SK-N-SH treated with all-trans-retinoic acid at 6 μM for 48 hours (cell line): ENCODE data around the gene NACC1.
"Not testable (repeated sequence)": the region's sequence is repeated elsewhere in the genome, so short reads cannot be mapped to it uniquely, and the experiment has no call there.

Experiments used
- ATAC-seq: fragments of 200-7000 bp; cut with Tn5 transposase; 3 replicates; pipeline ENCODE4 v1.9.1; 2020; ENCODE audit warnings: mild to moderate bottlenecking, moderate library complexity
- ARNTL ChIP-seq: fragments of 450-650 bp; formaldehyde crosslinking; IDR thresholded peaks from 2 replicates; pipeline ENCODE4 v1.5.0; 2020; ENCODE audit warnings: low read depth, mild to moderate bottlenecking, moderate library complexity, borderline replicate concordance
- BACH2 ChIP-seq: fragments of 250-450 bp; sonication (Bioruptor Pico); IDR thresholded peaks from 2 replicates; pipeline ENCODE4 v1.9.0; 2021; ENCODE audit warnings: mild to moderate bottlenecking, borderline replicate concordance
- CSDC2 ChIP-seq: fragments of 250-450 bp; sonication (Bioruptor Pico); IDR thresholded peaks from 2 replicates; pipeline ENCODE4 v1.5.0; 2020; ENCODE audit warnings: mild to moderate bottlenecking, moderate library complexity
- CSRNP3 ChIP-seq: fragments of 250-450 bp; sonication (Bioruptor Pico); IDR thresholded peaks from 2 replicates; pipeline ENCODE4 v1.5.1; 2021; ENCODE audit warnings: mild to moderate bottlenecking, moderate library complexity
- ESRRG ChIP-seq: fragments of 250-450 bp; sonication (Bioruptor Pico); IDR thresholded peaks from 2 replicates; pipeline ENCODE4 v1.6.1; 2021; ENCODE audit warnings: mild to moderate bottlenecking
- GLIS3 ChIP-seq: fragments of 250-450 bp; sonication (Bioruptor Pico); IDR thresholded peaks from 2 replicates; pipeline ENCODE4 v1.5.0; 2020; ENCODE audit warnings: mild to moderate bottlenecking, moderate library complexity
- ISL1 ChIP-seq: fragments of 250-450 bp; sonication (Bioruptor Pico); IDR thresholded peaks from 2 replicates; pipeline ENCODE4 v2.1.2; 2022; ENCODE audit warnings: mild to moderate bottlenecking, moderate library complexity
- POU6F1 ChIP-seq: fragments of 250-450 bp; sonication (Bioruptor Pico); IDR thresholded peaks from 2 replicates; pipeline ENCODE4 v1.8.0; 2021; ENCODE audit warnings: low read depth, mild to moderate bottlenecking, moderate library complexity, borderline replicate concordance
- PPARA ChIP-seq: fragments of 250-450 bp; sonication (Bioruptor Pico); IDR thresholded peaks from 2 replicates; pipeline ENCODE4 v1.5.0; 2020; ENCODE audit warnings: mild to moderate bottlenecking, borderline replicate concordance
- RARB ChIP-seq: fragments of 250-450 bp; sonication (Bioruptor Pico); IDR thresholded peaks from 2 replicates; pipeline ENCODE4 v1.8.0; 2021; ENCODE audit warnings: mild to moderate bottlenecking, moderate library complexity
- SNAI2 ChIP-seq: fragments of 250-450 bp; sonication (Bioruptor Pico); IDR thresholded peaks from 2 replicates; pipeline ENCODE4 v1.5.0; 2020; ENCODE audit warnings: mild to moderate bottlenecking, moderate library complexity
- TCF4 ChIP-seq: fragments of 250-450 bp; sonication (Bioruptor Pico); IDR thresholded peaks from 2 replicates; pipeline ENCODE4 v1.8.0; 2021; ENCODE audit warnings: mild to moderate bottlenecking, moderate library complexity, borderline replicate concordance
- TOX ChIP-seq: fragments of 250-450 bp; sonication (Bioruptor Pico); IDR thresholded peaks from 2 replicates; pipeline ENCODE4 v1.8.0; 2021; ENCODE audit warnings: mild to moderate bottlenecking, moderate library complexity, borderline replicate concordance
- TSHZ2 ChIP-seq: fragments of 250-450 bp; sonication (Bioruptor Pico); IDR thresholded peaks from 2 replicates; pipeline ENCODE4 v1.5.0; 2020; ENCODE audit warnings: mild to moderate bottlenecking, moderate library complexity
- ZC3H10 ChIP-seq: fragments of 250-450 bp; sonication (Bioruptor Pico); IDR thresholded peaks from 2 replicates; pipeline ENCODE4 v1.5.1; 2021; ENCODE audit warnings: mild to moderate bottlenecking, moderate library complexity
- ZFP3 ChIP-seq: fragments of 250-450 bp; sonication (Bioruptor Pico); IDR thresholded peaks from 2 replicates; pipeline ENCODE4 v1.5.0; 2020; ENCODE audit warnings: mild to moderate bottlenecking, moderate library complexity
- ZFP30 ChIP-seq: fragments of 450-650 bp; formaldehyde crosslinking; IDR thresholded peaks from 2 replicates; pipeline ENCODE4 v1.5.0; 2022; ENCODE audit warnings: mild to moderate bottlenecking, moderate library complexity
- ZNF565 ChIP-seq: fragments of 450-650 bp; formaldehyde crosslinking; conservative IDR thresholded peaks from 2 replicates; pipeline ENCODE4 v1.5.0; 2020; ENCODE audit warnings: low read depth, mild to moderate bottlenecking, moderate library complexity
- ZNF8 ChIP-seq: fragments of 450-650 bp; formaldehyde crosslinking; IDR thresholded peaks from 2 replicates; pipeline ENCODE4 v1.5.0; 2020; ENCODE audit warnings: mild to moderate bottlenecking, moderate library complexity

Gene NACC1

GRCh38 chr19:13139633-13140311 lies 21.7 kb downstream of the NACC1 start (continued):
- no peak for TF ChIP-seq ARNTL (CRISPR knock-in tag)

- TF ChIP-seq BACH2 (CRISPR knock-in tag) (no peak), SNAI2 (CRISPR knock-in tag) (no peak), POU6F1 (CRISPR knock-in tag) (no peak), RARB (no peak), ZNF565 (CRISPR knock-in tag) (no peak), PPARA (CRISPR knock-in tag) (no peak), CSDC2 (CRISPR knock-in tag) (no peak), ZC3H10 (CRISPR knock-in tag) (no peak), ESRRG (CRISPR knock-in tag) (no peak), ZFP30 (CRISPR knock-in tag) (no peak), ISL1 (CRISPR knock-in tag) (no peak)
- ATAC-seq: no peak
These were observed 28.9 kb downstream of the NACC1 start for GRCh38 chr19:13146763-13147563.

- not testable (repeated sequence) for ATAC-seq
These were observed 31.1 kb downstream of the NACC1 start for GRCh38 chr19:13149173-13149627.

- ATAC-seq: peak; percentile 14
These were observed 31.6 kb downstream of the NACC1 start for GRCh38 chr19:13149628-13150186.

GRCh38 chr19:13150187-13150930 lies 32.3 kb downstream of the NACC1 start, which contains the start of the genes IER2 and STX10:
Gene IER2, plus strand, starts transcription at chr19:13150411. Its CDS starts 2,776 bp downstream, at chr19:13153187.
Gene STX10, minus strand, starts transcription at chr19:13150375. Its CDS starts 202 bp downstream, at chr19:13150173.
- peak; percentile 66 for ATAC-seq
- no peak for TF ChIP-seq ESRRG (CRISPR knock-in tag)
- TF ChIP-seq BACH2 (CRISPR knock-in tag): no peak
- TF ChIP-seq ZC3H10 (CRISPR knock-in tag): no peak
- TF ChIP-seq ZNF565 (CRISPR knock-in tag): no peak
- no peak for TF ChIP-seq RARB
- no peak for TF ChIP-seq PPARA (CRISPR knock-in tag)
- no peak for TF ChIP-seq GLIS3
- TF ChIP-seq SNAI2 (CRISPR knock-in tag): no peak
- no peak for TF ChIP-seq TSHZ2 (CRISPR knock-in tag)
- TF ChIP-seq POU6F1 (CRISPR knock-in tag): no peak
- TF ChIP-seq ZFP3 (CRISPR knock-in tag): no peak
- TF ChIP-seq CSRNP3 (CRISPR knock-in tag): no peak
- TF ChIP-seq ZNF8 (CRISPR knock-in tag): no peak
- no peak for TF ChIP-seq CSDC2 (CRISPR knock-in tag)
- no peak for TF ChIP-seq ARNTL (CRISPR knock-in tag)
- TF ChIP-seq TOX (CRISPR knock-in tag): no peak

More at GRCh38 chr19:13149628-13150186, 31.6 kb downstream of the NACC1 start:
- TF ChIP-seq TCF4 (CRISPR knock-in tag): no peak
- no peak for TF ChIP-seq PPARA (CRISPR knock-in tag)
- TF ChIP-seq ARNTL (CRISPR knock-in tag): no peak
- no peak for TF ChIP-seq ISL1 (CRISPR knock-in tag)
- no peak for TF ChIP-seq GLIS3
- no peak for TF ChIP-seq ZNF8 (CRISPR knock-in tag)
- no peak for TF ChIP-seq RARB
- TF ChIP-seq TOX (CRISPR knock-in tag): no peak
